IMR-90 (cell line): Measurements from ENCODE around the gene KIF25. TPM values are rescaled to one million over a fixed set of nuclear protein-coding genes. Genes with fewer than 3 reads are reported as not detected.

ENCODE experiments used
- ATAC-seq: fragments of 200-7000 bp; cut with Tn5 transposase; 2 replicates; pipeline ENCODE4 v1.9.1; 2020; ENCODE audit warnings: low read depth, mild to moderate bottlenecking, moderate library complexity
- BruUV-seq: library from RNA; stranded (reverse); fragments of 400-500 nt; replicated peaks from 2 replicates; lab custom pipeline; 2021; lab: Mats Ljungman, UMichigan
- CTCF ChIA-PET: fragments of 300-600 bp; formaldehyde crosslinking; extraction: SDS; loops from one replicate; lab custom pipeline; 2021; ENCODE audit warnings: antibody characterized with exemption; lab: Yijun Ruan, JAX
- POLR2A ChIA-PET: fragments of 300-600 bp; sonication (Branson Sonifier 250); formaldehyde crosslinking; loops from one replicate; lab custom pipeline; 2022; ENCODE audit warnings: antibody characterized with exemption; ENCODE audit not compliant: unreplicated experiment; lab: Charles Lee
- DNase-seq: peaks from one replicate; pipeline ENCODE4 v3.0.0; 2013
- H2AFZ ChIP-seq: replicated peaks from 2 replicates; pipeline ENCODE3; 2013; ENCODE audit warnings: low read length, mild to moderate bottlenecking; ENCODE audit not compliant: poor library complexity
- H2AK5ac ChIP-seq: 2 replicates; pipeline ENCODE4 v1.6.1; 2013; ENCODE audit warnings: low read depth, low read length, inconsistent platforms
- H2AK9ac ChIP-seq: replicated peaks from 2 replicates; pipeline ENCODE3; 2013; ENCODE audit warnings: mild to moderate bottlenecking, low read depth, low read length, moderate library complexity; ENCODE audit not compliant: poor library complexity
- H2BK120ac ChIP-seq: 2 replicates; pipeline ENCODE4 v1.6.1; 2013; ENCODE audit warnings: low read depth, low read length, inconsistent platforms
- H2BK15ac ChIP-seq: 3 replicates; pipeline ENCODE4 v1.6.1; 2013; ENCODE audit warnings: low read depth, low read length, inconsistent platforms
- H2BK20ac ChIP-seq: 2 replicates; pipeline ENCODE4 v1.6.1; 2013; ENCODE audit warnings: low read depth, mild to moderate bottlenecking, inconsistent platforms, low read length, moderate library complexity
- H2BK5ac ChIP-seq: 2 replicates; pipeline ENCODE4 v1.6.1; 2013; ENCODE audit warnings: mild to moderate bottlenecking, low read depth, low read length, inconsistent platforms; ENCODE audit not compliant: poor library complexity, severe bottlenecking
- H3K14ac ChIP-seq: replicated peaks from 2 replicates; pipeline ENCODE4 v1.6.1; 2013; ENCODE audit warnings: low read depth, low read length, inconsistent platforms
- H3K18ac ChIP-seq: 2 replicates; pipeline ENCODE4 v1.6.1; 2013; ENCODE audit warnings: low read depth, low read length, control low read depth
- H3K23ac ChIP-seq: 2 replicates; pipeline ENCODE4 v1.6.1; 2013; ENCODE audit warnings: low read depth, low read length, inconsistent platforms
- H3K27ac ChIP-seq: 2 replicates; pipeline ENCODE4 v1.5.1; 2013; ENCODE audit warnings: mild to moderate bottlenecking, control low read depth, low read length; ENCODE audit not compliant: insufficient read depth
- H3K27me3 ChIP-seq: 2 replicates; pipeline ENCODE4 v1.6.1; 2013; ENCODE audit warnings: low read length; ENCODE audit not compliant: control insufficient read depth, insufficient read depth
- H3K36me3 ChIP-seq: 2 replicates; pipeline ENCODE4 v1.6.1; 2013; ENCODE audit warnings: low read length, mixed read lengths; ENCODE audit not compliant: control insufficient read depth, insufficient read depth
- H3K4ac ChIP-seq: 2 replicates; pipeline ENCODE4 v1.6.1; 2013; ENCODE audit warnings: low read depth, low read length, inconsistent platforms
- H3K4me1 ChIP-seq: 2 replicates; pipeline ENCODE4 v1.6.1; 2013; ENCODE audit warnings: low read length, mixed read lengths; ENCODE audit not compliant: control insufficient read depth, insufficient read depth
- H3K4me2 ChIP-seq: 2 replicates; pipeline ENCODE4 v1.6.1; 2013; ENCODE audit warnings: low read depth, mild to moderate bottlenecking, control low read depth, low read length, moderate library complexity
- H3K4me3 ChIP-seq: 2 replicates; pipeline ENCODE4 v1.5.1; 2013; ENCODE audit warnings: low read depth, mild to moderate bottlenecking, control low read depth, low read length, moderate library complexity; ENCODE audit not compliant: insufficient read depth
- H3K56ac ChIP-seq: 2 replicates; pipeline ENCODE4 v1.6.1; 2013; ENCODE audit warnings: low read length, inconsistent platforms; ENCODE audit not compliant: insufficient read depth; ENCODE audit errors: extremely low read depth
- H3K79me1 ChIP-seq, 2 experiments: 2 replicates each; pipeline ENCODE4 v1.6.1; 2013; ENCODE audit warnings: low read length in 2 of 2, inconsistent platforms in 1 of 2, low read depth in 1 of 2
- H3K9ac ChIP-seq: 2 replicates; pipeline ENCODE4 v1.6.1; 2013; ENCODE audit warnings: low read depth, low read length, control low read depth
- H3K9me1 ChIP-seq: 2 replicates; pipeline ENCODE4 v1.6.1; 2013; ENCODE audit warnings: low read length, inconsistent platforms; ENCODE audit not compliant: insufficient read depth
- H3K9me3 ChIP-seq: 2 replicates; pipeline ENCODE4 v1.6.1; 2013; ENCODE audit warnings: low read length; ENCODE audit not compliant: control insufficient read depth, insufficient read depth
- H4K20me1 ChIP-seq: 2 replicates; pipeline ENCODE4 v1.6.1; 2013; ENCODE audit warnings: low read length, inconsistent platforms; ENCODE audit not compliant: insufficient read depth
- H4K5ac ChIP-seq: 2 replicates; pipeline ENCODE4 v1.6.1; 2013; ENCODE audit warnings: mild to moderate bottlenecking, low read depth, low read length, control low read depth
- H4K8ac ChIP-seq, 2 experiments: 2 replicates each; pipeline ENCODE4 v1.6.1; 2013; ENCODE audit warnings: low read depth in 2 of 2, low read length in 2 of 2, control low read depth in 1 of 2, inconsistent platforms in 1 of 2
- H4K91ac ChIP-seq: 2 replicates; pipeline ENCODE4 v1.6.1; 2013; ENCODE audit warnings: low read depth, low read length, inconsistent platforms; ENCODE audit not compliant: insufficient read depth
- BHLHE40 ChIP-seq: fragments of 150-350 bp; IDR thresholded peaks from 2 replicates; pipeline ENCODE4 v1.6.1; 2016; ENCODE audit warnings: mild to moderate bottlenecking, low read depth, low read length
- CEBPB ChIP-seq: IDR thresholded peaks from 2 replicates; pipeline ENCODE4 v1.6.1; 2012; ENCODE audit warnings: low read depth, low read length, improper control_type of control experiment
- ELK1 ChIP-seq: fragments of 150-350 bp; IDR thresholded peaks from 2 replicates; pipeline ENCODE4 v1.6.1; 2016; ENCODE audit warnings: low read depth, mild to moderate bottlenecking, low read length, moderate library complexity, borderline replicate concordance
- FOS ChIP-seq: fragments of 150-350 bp; IDR thresholded peaks from 2 replicates; pipeline ENCODE4 v1.6.1; 2016; ENCODE audit warnings: low read depth, low read length
- MAZ ChIP-seq: IDR thresholded peaks from 2 replicates; pipeline ENCODE4 v1.6.1; 2012; ENCODE audit warnings: low read depth, mild to moderate bottlenecking, low read length, improper control_type of control experiment, moderate library complexity, borderline replicate concordance
- MXI1 ChIP-seq: IDR thresholded peaks from 2 replicates; pipeline ENCODE4 v1.6.1; 2012; ENCODE audit warnings: low read depth, mild to moderate bottlenecking, low read length, moderate library complexity, borderline replicate concordance
- NFE2L2 ChIP-seq: fragments of 150-350 bp; IDR thresholded peaks from 2 replicates; pipeline ENCODE4 v1.6.1; 2016; ENCODE audit warnings: low read depth, mild to moderate bottlenecking, low read length
- POLR2A ChIP-seq: IDR thresholded peaks from 2 replicates; pipeline ENCODE4 v1.6.1; 2012; ENCODE audit warnings: mild to moderate bottlenecking, low read depth, low read length
- RAD21 ChIP-seq: IDR thresholded peaks from 2 replicates; pipeline ENCODE4 v1.6.1; 2012; ENCODE audit warnings: low read length, improper control_type of control experiment
- RCOR1 ChIP-seq: IDR thresholded peaks from 2 replicates; pipeline ENCODE4 v1.6.1; 2012; ENCODE audit warnings: mild to moderate bottlenecking, low read length, improper control_type of control experiment; ENCODE audit not compliant: insufficient replicate concordance
- RFX5 ChIP-seq: IDR thresholded peaks from 2 replicates; pipeline ENCODE4 v1.8.0; 2012; ENCODE audit warnings: low read depth, mild to moderate bottlenecking, low read length, moderate library complexity
- SMC3 ChIP-seq: fragments of 150-350 bp; IDR thresholded peaks from 2 replicates; pipeline ENCODE4 v1.6.1; 2016; ENCODE audit warnings: low read depth, mild to moderate bottlenecking, antibody characterized with exemption, low read length, moderate library complexity
- USF2 ChIP-seq: fragments of 150-350 bp; IDR thresholded peaks from 2 replicates; pipeline ENCODE4 v1.6.1; 2017; ENCODE audit warnings: mild to moderate bottlenecking, antibody characterized with exemption, low read length, low read depth
- WGBS, 2 experiments: methylation state at CpG; one replicate each; pipeline versions ENCODE4 v1.1.5 to v1.1.7; 2013; ENCODE audit warnings: missing lambda C conversion rate in 2 of 2; ENCODE audit not compliant: insufficient read length in 1 of 2; ENCODE audit errors: extremely low coverage in 2 of 2; 5-methylcytosine and 5-hydroxymethylcytosine counted together
- dilution Hi-C: fragments of 300-500 bp; cut with HindIII; formaldehyde crosslinking; loops from one replicate; pipeline ENCODE4 v1.14.3; 2018; ENCODE audit warnings: low sequenced_read_pairs; ENCODE audit not compliant: unreplicated experiment
- in situ Hi-C: fragments of 300-500 bp; cut with MboI; formaldehyde crosslinking; loops from 3 replicates; pipeline ENCODE4 v1.14.3; 2019; ENCODE audit warnings: low sequenced_read_pairs, inconsistent platforms, mixed read lengths
- intact Hi-C: fragments of 100-400 bp; cut with micrococcal nuclease; formaldehyde crosslinking; loops from 2 replicates; pipeline ENCODE4 v1.10.0; 2022
- polyA plus RNA-seq, 3 experiments: library from polyadenylated mRNA; depleted of rRNA; stranded (reverse); fragments of >200 nt; gene quantifications; 2 replicates each; pipeline ENCODE4 v1.2.3, GENCODE V29; 2012; ENCODE audit warnings: low replicate concordance in 1 of 3
- total RNA-seq: library from RNA; depleted of rRNA; stranded (reverse); fragments of >200 nt; gene quantifications from 2 replicates; pipeline ENCODE4 v1.2.3, GENCODE V29; 2012
- TF ChIP-seq, protein P1 (sequence below): conservative IDR thresholded peaks from 2 replicates; pipeline ENCODE4 v1.5.1; 2012; ENCODE audit warnings: mild to moderate bottlenecking, low read depth, low read length, improper control_type of control experiment

KIF25 gene
- total and polyA plus RNA-seq, 2 of the 4 experiments (the other 2 are of a cell fraction): not detected

DNA sequence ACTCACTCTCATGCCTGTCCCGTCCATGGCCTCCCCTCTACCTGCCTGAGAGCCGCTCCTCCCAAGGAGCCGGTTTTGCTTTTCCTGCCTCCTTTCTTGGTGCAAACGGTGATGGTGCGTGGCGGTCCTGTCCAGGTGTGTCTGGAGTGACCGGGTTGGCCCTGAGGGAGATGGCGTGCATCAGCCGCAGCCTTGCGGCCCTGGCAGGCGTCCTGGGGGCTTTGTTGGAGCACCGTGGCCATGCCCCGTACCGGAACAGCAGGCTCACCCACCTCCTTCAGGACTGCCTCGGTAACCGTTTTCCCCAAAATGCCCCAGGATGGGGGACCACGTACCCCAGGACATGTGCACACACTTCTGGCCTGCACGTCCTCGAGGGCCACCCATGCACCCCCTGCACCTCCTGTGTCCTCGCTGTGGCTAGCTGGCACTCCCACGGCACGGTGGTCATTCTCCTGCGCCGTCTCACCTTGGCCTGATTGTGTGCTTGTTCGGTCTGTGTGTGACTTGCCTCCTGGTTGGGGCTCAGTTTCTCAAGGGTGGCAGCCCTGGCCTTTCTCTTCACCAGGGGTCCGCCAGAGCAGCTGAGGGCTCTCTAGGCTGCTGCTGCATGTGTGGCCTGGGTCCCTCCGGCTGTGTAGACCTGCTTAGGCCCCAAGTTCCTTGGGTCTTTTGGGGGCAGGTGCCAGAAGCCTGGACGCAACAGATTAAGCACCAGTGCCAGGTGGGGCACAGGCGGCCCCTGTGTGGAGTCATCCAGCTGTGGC is 45.1 kb downstream of the KIF25 start:
- H4K20me1 ChIP-seq: no peaks in the 10 kb centered on the region
- no peak overlapping the region for H3K4ac ChIP-seq
- H3K14ac ChIP-seq: no peak overlapping the region
- dilution Hi-C loops: no loop called here
- no peak overlapping the region for H3K4me3 ChIP-seq
- intact Hi-C loops: no loop called here
- ChIA-PET POLR2A (no interaction called here), CTCF (no interaction called here)
- TF ChIP-seq USF2 (no peak), CEBPB (no peak), RFX5 (no peak), NFE2L2 (no peak), POLR2A (no peak), SMC3 (no peak), FOS (no peak), RAD21 (no peak), MXI1 (no peak), ELK1 (no peak), RCOR1 (no peak), BHLHE40 (no peak), MAZ (no peak)
- TF ChIP-seq, protein P1, sequence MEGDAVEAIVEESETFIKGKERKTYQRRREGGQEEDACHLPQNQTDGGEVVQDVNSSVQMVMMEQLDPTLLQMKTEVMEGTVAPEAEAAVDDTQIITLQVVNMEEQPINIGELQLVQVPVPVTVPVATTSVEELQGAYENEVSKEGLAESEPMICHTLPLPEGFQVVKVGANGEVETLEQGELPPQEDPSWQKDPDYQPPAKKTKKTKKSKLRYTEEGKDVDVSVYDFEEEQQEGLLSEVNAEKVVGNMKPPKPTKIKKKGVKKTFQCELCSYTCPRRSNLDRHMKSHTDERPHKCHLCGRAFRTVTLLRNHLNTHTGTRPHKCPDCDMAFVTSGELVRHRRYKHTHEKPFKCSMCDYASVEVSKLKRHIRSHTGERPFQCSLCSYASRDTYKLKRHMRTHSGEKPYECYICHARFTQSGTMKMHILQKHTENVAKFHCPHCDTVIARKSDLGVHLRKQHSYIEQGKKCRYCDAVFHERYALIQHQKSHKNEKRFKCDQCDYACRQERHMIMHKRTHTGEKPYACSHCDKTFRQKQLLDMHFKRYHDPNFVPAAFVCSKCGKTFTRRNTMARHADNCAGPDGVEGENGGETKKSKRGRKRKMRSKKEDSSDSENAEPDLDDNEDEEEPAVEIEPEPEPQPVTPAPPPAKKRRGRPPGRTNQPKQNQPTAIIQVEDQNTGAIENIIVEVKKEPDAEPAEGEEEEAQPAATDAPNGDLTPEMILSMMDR: no peak
- no peak overlapping the region for H3K18ac ChIP-seq
- no peaks in the 10 kb centered on the region for H3K79me1 ChIP-seq
- no peak overlapping the region for H2BK120ac ChIP-seq
- no peak overlapping the region for H2AFZ ChIP-seq
- no peak overlapping the region for H2AK9ac ChIP-seq
- no peak overlapping the region for H3K9ac ChIP-seq
- DNase-seq (no peak), ATAC-seq (no peak)
- no peak overlapping the region for H2BK20ac ChIP-seq
- peaks cover 3% of the 10 kb centered on the region; the same call in 1 of the 2 replicates for H3K9me3 ChIP-seq
- no peak overlapping the region for H2AK5ac ChIP-seq
- H3K36me3 ChIP-seq: no peaks in the 10 kb centered on the region
- in situ Hi-C loops: no loop called here
- no peak overlapping the region for H3K56ac ChIP-seq
- H2BK15ac ChIP-seq: no peak overlapping the region
- no peaks in the 10 kb centered on the region for H3K27me3 ChIP-seq
- no peak overlapping the region for H2BK5ac ChIP-seq
- H3K4me1 ChIP-seq: peaks cover 6% of the 10 kb centered on the region; the same call in 1 of the 2 replicates
- H3K23ac ChIP-seq: no peak overlapping the region
- 85% methylated on average over 17 of the region's 29 CpGs; no CpG with 5 or more reads in 1 of the 2 experiments for WGBS, 2 experiments
- no peak overlapping the region for H3K4me2 ChIP-seq
- H4K91ac ChIP-seq: no peak overlapping the region
- H3K27ac ChIP-seq: no peak overlapping the region
- no TSS peak for BruUV-seq
- H4K5ac ChIP-seq: no peak overlapping the region
- H3K9me1 ChIP-seq: no peaks in the 10 kb centered on the region
- H4K8ac ChIP-seq: no peak overlapping the region
